AG04449 (cell line): ENCODE measurements around the gene APOOL.
A peak's percentile ranks its signal among the peaks of the same experiment; 100 is the strongest.
"Not testable (repeated sequence)": the region's sequence is repeated elsewhere in the genome, so short reads cannot be mapped to it uniquely, and the experiment has no call there.

ENCODE experiments used
- CTCF ChIA-PET: fragments of 350-600 bp; formaldehyde crosslinking; extraction: SDS; loops from one replicate; lab custom pipeline; 2021; ENCODE audit warnings: antibody characterized with exemption; lab: Yijun Ruan, JAX
- POLR2A ChIA-PET: fragments of 400-600, 350-600 bp; formaldehyde crosslinking; extraction: SDS; loops from one replicate; lab custom pipeline; 2020; ENCODE audit warnings: antibody characterized with exemption, inconsistent platforms; lab: Yijun Ruan, JAX
- DNase-seq: peaks from one replicate; pipeline ENCODE4 v3.0.0-alpha.2; 2010; ENCODE audit warnings: low read depth, low spot score
- H3K4me3 ChIP-seq: 2 replicates; pipeline ENCODE4 v1.5.1; 2011; ENCODE audit warnings: low read depth, mild to moderate bottlenecking, control low read depth, low read length
- CTCF ChIP-seq: IDR thresholded peaks from one replicate; pipeline ENCODE4 v1.5.1; 2011; ENCODE audit warnings: mild to moderate bottlenecking, moderate library complexity, low read length, control low read depth, inconsistent platforms; ENCODE audit not compliant: insufficient read depth; ENCODE audit errors: missing control alignments

APOOL gene

GRCh38 chrX:85052205-85052604 is 48.5 kb downstream of the APOOL start:
- no peak for TF ChIP-seq CTCF
- ChIA-PET POLR2A (no interaction called here), CTCF (interaction anchor here (1.3 to 6.8 kb wide), 2 partner anchors 8 to 322 kb away, joined by 3 to 32 read pairs; no protein-coding TSS in a partner anchor)
- H3K4me3 ChIP-seq = no peak overlapping the region
- DNase-seq = no peak

GRCh38 chrX:85052636-85053343 is 49.1 kb downstream of the APOOL start:
- CTCF ChIA-PET = interaction anchor here (1.3 to 6.8 kb wide), 2 partner anchors 9 to 323 kb away, joined by 3 to 32 read pairs; no protein-coding TSS in a partner anchor
- DNase-seq = peak; percentile 53
- POLR2A ChIA-PET = no interaction called here
- no peak overlapping the region for H3K4me3 ChIP-seq
- no peak for TF ChIP-seq CTCF

- no peak for DNase-seq
- TF ChIP-seq CTCF = no peak
- POLR2A ChIA-PET = no interaction called here
- H3K4me3 ChIP-seq = no peak overlapping the region
- CTCF ChIA-PET = no interaction called here
These were observed 62.0 kb downstream of the APOOL start for GRCh38 chrX:85065512-85066198.

- POLR2A ChIA-PET, DNase-seq, CTCF ChIA-PET, H3K4me3 ChIP-seq: not testable (repeated sequence)
These were observed 73.6 kb downstream of the APOOL start for GRCh38 chrX:85077247-85077646.

GRCh38 chrX:85084770-85085393 is 81.2 kb downstream of the APOOL start:
- ChIA-PET POLR2A (no interaction called here), CTCF (interaction anchor here (0.7 to 2.4 kb wide), 5 partner anchors 8 to 458 kb away, joined by 3 to 10 read pairs (median 3); no protein-coding TSS in a partner anchor)
- DNase-seq = no peak
- H3K4me3 ChIP-seq = no peak overlapping the region
- peak; percentile 67 for TF ChIP-seq CTCF

- TF ChIP-seq CTCF = no peak
- ChIA-PET POLR2A (no interaction called here), CTCF (interaction anchor here (1.0 kb wide), 1 partner anchor 23 kb away, joined by 3 read pairs; no protein-coding TSS in a partner anchor)
- DNase-seq = no peak
- H3K4me3 ChIP-seq = no peak overlapping the region
These were observed 85.7 kb downstream of the APOOL start for GRCh38 chrX:85089321-85089840.
